Common myeloid progenitor, CD34-positive (primary cell): ENCODE measurements around the gene TTC27.

Experiments used
- CTCF ChIA-PET: fragments of 350-600 bp; sonication (Branson Sonifier 250); formaldehyde crosslinking; loops from one replicate; lab custom pipeline; 2021; ENCODE audit warnings: antibody characterized with exemption; lab: Charles Lee
- POLR2A ChIA-PET: fragments of 350-600 bp; sonication (Branson Sonifier 250); formaldehyde crosslinking; loops from one replicate; lab custom pipeline; 2021; ENCODE audit warnings: antibody characterized with exemption; lab: Charles Lee
- DNase-seq, 3 donors: peaks; one replicate each; pipeline versions ENCODE4 v3.0.0 to v3.0.0-alpha.2; 2013
- H3K27ac ChIP-seq, 2 experiments: 1 replicate in 1 of 2; 2 replicates in 1 of 2; pipeline ENCODE4 v1.7.0; 2013; ENCODE audit warnings: inconsistent platforms in 2 of 2, low read length in 2 of 2, mild to moderate bottlenecking in 2 of 2, low read depth in 1 of 2, moderate library complexity in 1 of 2; ENCODE audit not compliant: severe bottlenecking in 2 of 2, insufficient read depth in 1 of 2, poor library complexity in 1 of 2
- H3K27me3 ChIP-seq, 5 experiments: replicated peaks in 2 of 5; 1 replicate in 3 of 5; 2 replicates in 2 of 5; pipeline versions ENCODE4 v1.6.1 to v1.7.0; 2013; ENCODE audit warnings: low read length in 4 of 5, mild to moderate bottlenecking in 2 of 5, moderate library complexity in 2 of 5, inconsistent platforms in 1 of 5; ENCODE audit not compliant: insufficient read depth in 5 of 5, control insufficient read depth in 4 of 5
- H3K36me3 ChIP-seq, 4 experiments: 1 replicate in 2 of 4; 2 replicates in 2 of 4; pipeline versions ENCODE4 v1.6.1 to v1.7.0; 2013; ENCODE audit warnings: low read length in 3 of 4, control low read depth in 1 of 4, mild to moderate bottlenecking in 1 of 4; ENCODE audit not compliant: control insufficient read depth in 4 of 4, insufficient read depth in 4 of 4
- H3K4me1 ChIP-seq, 4 experiments: 1 replicate in 3 of 4; 2 replicates in 1 of 4; pipeline versions ENCODE4 v1.6.1 to v1.7.1; 2013; ENCODE audit warnings: low read length in 3 of 4, mild to moderate bottlenecking in 3 of 4, control low read depth in 1 of 4, inconsistent platforms in 1 of 4, moderate library complexity in 1 of 4; ENCODE audit not compliant: control insufficient read depth in 4 of 4, insufficient read depth in 4 of 4; ENCODE audit errors: control extremely low read depth in 1 of 4
- H3K4me3 ChIP-seq, 7 experiments: 1 replicate in 4 of 7; 2 replicates in 3 of 7; pipeline versions ENCODE4 v1.5.1 to v1.7.0; 2013; ENCODE audit warnings: mild to moderate bottlenecking in 7 of 7, low read length in 6 of 7, moderate library complexity in 6 of 7, inconsistent platforms in 2 of 7, low read depth in 2 of 7, control low read depth in 1 of 7; ENCODE audit not compliant: insufficient read depth in 4 of 7, control insufficient read depth in 1 of 7; ENCODE audit errors: extremely low read depth in 1 of 7
- H3K9me3 ChIP-seq, 5 experiments: 1 replicate in 4 of 5; 2 replicates in 1 of 5; pipeline versions ENCODE4 v1.6.1 to v1.7.1; 2013; ENCODE audit warnings: low read length in 4 of 5, mild to moderate bottlenecking in 2 of 5, inconsistent platforms in 1 of 5, low read depth in 1 of 5, moderate library complexity in 1 of 5; ENCODE audit not compliant: control insufficient read depth in 4 of 5, insufficient read depth in 2 of 5; ENCODE audit errors: control extremely low read depth in 1 of 5
- WGBS: methylation state at CpG from one replicate; pipeline ENCODE4 v1.1.5; 2013; ENCODE audit not compliant: insufficient coverage; 5-methylcytosine and 5-hydroxymethylcytosine counted together

The TTC27 gene

GRCh38 chr2:32738939-32739338, 111.1 kb downstream of the TTC27 start:
- POLR2A ChIA-PET = no interaction called here
- DNase-seq = no peak
- no peak overlapping the region for H3K27ac ChIP-seq
- no peak overlapping the region for H3K4me3 ChIP-seq
- WGBS = no CpG with 5 or more reads among the region's 2 CpGs
- H3K4me1 ChIP-seq = peaks cover 0 to 10% (median 0%) of the 10 kb centered on the region in 4 experiments
- no peaks in the 10 kb centered on the region for H3K9me3 ChIP-seq
- H3K36me3 ChIP-seq = peaks cover 4 to 24% (median 12%) of the 10 kb centered on the region in 4 experiments
- H3K27me3 ChIP-seq = no peaks in the 10 kb centered on the region
- CTCF ChIA-PET = no interaction called here

DNA sequence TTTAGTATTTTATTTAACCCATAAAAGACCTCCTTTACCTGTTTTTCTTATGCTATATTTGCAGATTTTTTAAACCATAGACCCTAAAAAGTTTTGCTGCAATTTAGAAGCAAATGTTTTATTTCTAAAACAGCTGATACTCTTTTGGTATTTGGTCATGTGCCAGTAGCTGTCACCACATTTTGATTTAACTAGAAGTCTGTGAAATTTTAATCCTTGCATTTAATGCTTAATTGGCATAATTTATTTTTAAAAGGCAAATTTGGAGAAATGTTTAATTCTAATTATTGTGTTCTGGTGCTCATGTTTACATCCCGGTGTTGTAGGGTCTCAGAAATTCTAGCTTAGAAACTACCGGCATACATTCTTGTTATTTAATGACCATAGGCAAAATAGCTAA, 111.8 kb downstream of the TTC27 start:
- CTCF ChIA-PET = no interaction called here
- no CpG with 5 or more reads among the region's 2 CpGs for WGBS
- peaks cover 0 to 2% (median 0%) of the 10 kb centered on the region in 5 experiments for H3K9me3 ChIP-seq

DNA sequence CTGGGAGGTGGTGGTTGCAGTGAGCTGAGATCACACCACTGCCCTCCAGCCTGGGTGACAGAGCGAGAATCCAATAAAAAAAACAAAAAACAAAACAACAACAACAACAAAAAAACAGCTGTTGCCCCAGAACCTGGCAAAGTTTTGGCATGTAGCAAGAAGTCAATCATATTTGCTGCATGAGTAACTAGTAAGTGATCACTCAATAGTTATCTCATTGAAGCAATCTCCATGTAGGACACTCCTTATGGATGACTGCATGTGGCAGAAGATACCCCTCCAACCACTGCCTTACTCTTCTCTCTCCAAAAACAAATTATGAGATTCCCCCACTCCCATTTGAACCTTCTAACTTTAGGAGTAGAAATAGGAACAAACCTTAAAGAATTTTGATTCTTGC, 113.7 kb downstream of the TTC27 start:
- Histone ChIP-seq H3K27ac (no peak overlapping the region), H3K4me1 (peaks cover 0 to 2% (median 0%) of the 10 kb centered on the region in 4 experiments), H3K4me3 (no peak overlapping the region), H3K27me3 (no peaks in the 10 kb centered on the region), H3K36me3 (peaks cover 6 to 35% (median 14%) of the 10 kb centered on the region in 4 experiments), H3K9me3 (peaks cover 0 to 2% (median 0%) of the 10 kb centered on the region in 5 experiments)
- no CpG with 5 or more reads among the region's 1 CpG for WGBS
- no peak for DNase-seq
- ChIA-PET CTCF (interaction anchor here (1.5 kb wide), 1 partner anchor 21 kb away, joined by 3 read pairs; no protein-coding TSS in a partner anchor), POLR2A (no interaction called here)

More for the DNA sequence above, 111.8 kb downstream of the TTC27 start:
- DNase-seq = no peak
- Histone ChIP-seq H3K27ac (no peak overlapping the region), H3K36me3 (peaks cover 4 to 29% (median 11%) of the 10 kb centered on the region in 4 experiments), H3K4me3 (no peak overlapping the region), H3K4me1 (peaks cover 0 to 10% (median 0%) of the 10 kb centered on the region in 4 experiments), H3K27me3 (no peaks in the 10 kb centered on the region)
- POLR2A ChIA-PET = no interaction called here

GRCh38 chr2:32742376-32742775, 114.5 kb downstream of the TTC27 start:
- Histone ChIP-seq H3K9me3 (peaks cover 0 to 8% (median 2%) of the 10 kb centered on the region in 5 experiments), H3K4me1 (peaks cover 0 to 2% (median 0%) of the 10 kb centered on the region in 4 experiments), H3K27me3 (no peaks in the 10 kb centered on the region), H3K4me3 (no peak overlapping the region), H3K27ac (no peak overlapping the region), H3K36me3 (peaks cover 4 to 32% (median 14%) of the 10 kb centered on the region in 4 experiments)
- POLR2A ChIA-PET = no interaction called here
- DNase-seq = no peak
- CTCF ChIA-PET = interaction anchor here (0.7 to 1.5 kb wide), 2 partner anchors 22 to 882 kb away, joined by 3 read pairs; no protein-coding TSS in a partner anchor
- WGBS = 92% methylated on average over 2 of the region's 2 CpGs

DNA sequence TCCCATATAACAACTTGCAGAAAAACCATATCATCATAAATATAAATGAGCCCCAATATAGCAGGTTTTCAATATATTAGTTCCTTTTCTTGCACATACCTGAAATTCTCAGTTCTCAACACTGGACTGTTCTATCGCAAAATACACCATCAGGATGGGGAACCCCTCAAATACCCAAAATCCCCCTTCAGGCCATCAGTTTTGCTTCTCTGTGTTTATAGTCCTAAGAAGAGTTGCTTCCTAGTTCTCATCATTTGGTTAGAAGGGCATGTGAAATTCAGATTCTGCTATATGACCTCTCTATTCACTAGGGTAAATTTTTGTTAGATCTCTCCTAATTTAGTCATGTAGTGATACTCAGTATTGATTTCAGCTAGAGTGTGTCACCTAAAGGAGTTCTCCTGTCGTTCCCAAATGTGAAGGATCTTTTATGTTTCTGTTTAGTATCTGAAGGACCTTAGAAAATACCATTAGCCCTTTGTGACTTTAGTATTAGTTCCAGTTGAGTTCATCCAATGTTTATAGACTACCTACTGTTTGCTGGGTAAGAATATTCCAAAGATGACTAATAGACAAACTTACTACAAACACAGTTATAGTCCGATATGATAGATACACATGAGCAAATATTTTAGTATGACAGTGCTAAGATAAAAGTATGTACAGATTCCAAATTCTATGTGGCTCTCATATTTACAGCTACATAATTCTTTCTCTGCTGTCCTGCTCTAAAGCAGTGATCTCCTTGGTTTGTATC, 115.8 kb downstream of the TTC27 start:
- peaks cover 0 to 2% (median 0%) of the 10 kb centered on the region in 4 experiments for H3K4me1 ChIP-seq
- H3K9me3 ChIP-seq = peaks cover 0 to 10% (median 2%) of the 10 kb centered on the region in 5 experiments
- no peaks in the 10 kb centered on the region for H3K27me3 ChIP-seq
- CTCF ChIA-PET = no interaction called here
- no peak for DNase-seq
- H3K27ac ChIP-seq = no peak overlapping the region
- H3K4me3 ChIP-seq = no peak overlapping the region
- POLR2A ChIA-PET = no interaction called here
- 100% methylated on average over 1 of the region's 3 CpGs for WGBS
- H3K36me3 ChIP-seq = peaks cover 4 to 32% (median 13%) of the 10 kb centered on the region in 4 experiments

DNA sequence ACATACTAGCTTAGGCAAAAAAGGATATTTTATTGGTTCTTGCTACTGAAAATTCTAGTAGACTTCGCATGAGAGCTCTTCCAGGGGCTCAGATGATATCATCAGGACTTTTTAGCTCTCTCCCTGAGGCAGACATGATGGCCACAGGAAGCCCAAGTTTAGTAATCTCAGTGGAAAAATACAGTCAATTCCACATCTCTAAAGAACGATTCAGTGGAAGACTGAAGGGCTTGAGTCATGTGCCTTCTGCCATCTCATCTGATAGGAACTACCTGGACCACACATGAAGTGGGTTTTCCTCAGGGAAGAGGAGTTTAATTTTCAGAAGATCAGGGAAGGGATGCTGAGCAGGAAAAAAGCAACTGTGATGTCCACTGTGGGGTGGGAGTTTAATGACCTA, 117.3 kb downstream of the TTC27 start:
- no peak for DNase-seq
- H3K27ac ChIP-seq = no peak overlapping the region
- no peaks in the 10 kb centered on the region for H3K27me3 ChIP-seq
- no peaks in the 10 kb centered on the region for H3K4me1 ChIP-seq
- no peak overlapping the region for H3K4me3 ChIP-seq
- H3K9me3 ChIP-seq = peaks cover 0 to 10% (median 2%) of the 10 kb centered on the region in 5 experiments
- ChIA-PET POLR2A (no interaction called here), CTCF (no interaction called here)
- WGBS = 100% methylated on average over 2 of the region's 2 CpGs
- H3K36me3 ChIP-seq = peaks cover 8 to 46% (median 17%) of the 10 kb centered on the region in 4 experiments

- Histone ChIP-seq H3K36me3 (peaks cover 8 to 49% (median 17%) of the 10 kb centered on the region in 4 experiments), H3K27ac (no peak overlapping the region), H3K27me3 (no peaks in the 10 kb centered on the region), H3K4me1 (no peaks in the 10 kb centered on the region), H3K4me3 (no peak overlapping the region), H3K9me3 (peaks cover 0 to 10% (median 2%) of the 10 kb centered on the region in 5 experiments)
- no peak for DNase-seq
- ChIA-PET POLR2A (no interaction called here), CTCF (no interaction called here)
- whole genome bisulfite sequencing = 100% methylated on average over 1 of the region's 1 CpG
These were observed 117.8 kb downstream of the TTC27 start for GRCh38 chr2:32745675-32746074.
